Adrenal gland (tissue), 12 donors: ENCODE measurements around the gene CCL7. TPM values are rescaled to one million over a fixed set of nuclear protein-coding genes. Genes with fewer than 3 reads are reported as not detected.
A peak's percentile ranks its signal among the peaks of the same experiment; 100 is the strongest.

Source experiments
- DNase-seq, 7 donors: peaks; one replicate each; pipeline ENCODE4 v3.0.0-alpha.2; 2019 to 2020
- H3K27ac ChIP-seq, 5 donors: fragments of 200-600 bp; sonication (generic) in 4 of 5; 1 replicate in 3 of 5; 2 replicates in 2 of 5; pipeline versions ENCODE4 v1.5.1 to v1.8.0; 2016 to 2020; ENCODE audit warnings: mild to moderate bottlenecking in 1 of 5
- H3K27me3 ChIP-seq: fragments of 200-600 bp; 2 replicates; pipeline ENCODE4 v1.8.0; 2021
- H3K36me3 ChIP-seq, 2 donors: fragments of 200-600 bp; replicated peaks in 1 of 2; 1 replicate in 1 of 2; 2 replicates in 1 of 2; pipeline versions ENCODE4 v1.5.1 to v1.8.0; 2018 to 2022
- H3K4me1 ChIP-seq, 2 donors: fragments of 200-600 bp; replicated peaks in 1 of 2; 1 replicate in 1 of 2; 2 replicates in 1 of 2; pipeline versions ENCODE4 v1.5.1 to v1.8.0; 2018 to 2021
- H3K4me3 ChIP-seq, 4 donors: fragments of 200-600 bp; sonication (generic) in 3 of 4; one replicate each; pipeline ENCODE4 v1.5.1; 2016 to 2018
- H3K9me3 ChIP-seq, 3 donors: fragments of 200-600 bp; sonication (generic) in 1 of 3; replicated peaks in 1 of 3; 1 replicate in 2 of 3; 2 replicates in 1 of 3; pipeline versions ENCODE4 v1.5.1 to v1.8.0; 2016 to 2021
- CTCF ChIP-seq, 6 experiments: fragments of 450-650 bp in 4 of 6; fragments of 200-600 bp in 2 of 6; sonication (generic) in 1 of 6; IDR thresholded peaks; 1 replicate in 5 of 6; 2 replicates in 1 of 6; pipeline versions ENCODE4 v1.5.1 to v1.8.0; 2016 to 2021; ENCODE audit warnings: antibody characterized with exemption in 6 of 6, mild to moderate bottlenecking in 2 of 6, moderate library complexity in 1 of 6
- POLR2A ChIP-seq, 2 donors: fragments of 450-650 bp; IDR thresholded peaks; one replicate each; pipeline ENCODE4 v1.6.1; 2017; ENCODE audit warnings: antibody characterized with exemption in 2 of 2, mild to moderate bottlenecking in 2 of 2, moderate library complexity in 1 of 2
- WGBS, 4 donors: extraction: QIAGEN DNeasy Blood & Tissue Kit in 2 of 4; methylation state at CpG; one replicate each; pipeline versions ENCODE4 v1.1.5 to v1.1.7; 2013 to 2017; 5-methylcytosine and 5-hydroxymethylcytosine counted together
- intact Hi-C, 2 donors: fragments of 100-400 bp; cut with DNase I; formaldehyde crosslinking; loops; one replicate each; pipeline versions ENCODE4 v1.14.1 to v1.15.0; 2022 to 2023
- polyA plus RNA-seq, 3 donors: library from polyadenylated mRNA; stranded (reverse); fragments of 200-250 nt in 2 of 3; fragments of 350-450 nt in 1 of 3; fragmentation: Illumina TruSeq in 1 of 3; extraction: RNeasy Lipid Tissue Mini Kit (QIAGEN cat#74804) in 1 of 3; gene quantifications; one replicate each; pipeline ENCODE4 v1.2.3, GENCODE V29; 2013 to 2014
- total RNA-seq, 9 donors: library from RNA; depleted of rRNA in 4 of 9; stranded (reverse); fragments of >200 nt in 4 of 9; fragments of 120-200 nt in 1 of 9; fragmentation: NEBNext Ultra II Directional in 1 of 9; extraction: Animal tissue kit (Norgen Biotek cat#: 25700) in 1 of 9; gene quantifications; one replicate each; pipeline versions ENCODE4 v1.1.0 to v1.2.4, GENCODE V29; 2013 to 2023
- donor health status: healthy with polysubstance abuse.
- donor health status: Bipolar disorder and iron deficiency.
- donor health status: DM: yes; HTN: yes; CAD: no.
- donor health status: DM: no; HTN: no; CAD: no.
- donor health status: DM: no; HTN: no; CAD: no.
- donor health status: DM: yes; HTN: yes; CAD: no.

CCL7 gene
- total and polyA plus RNA-seq, 12 donors = 0.64 to 2.2 (median 0.74) TPM; not detected in 9

- peaks cover 50 to 61% of the 10 kb centered on the region in 2 donors for H3K4me1 ChIP-seq
Observed at GRCh38 chr17:34248511-34249024, 21.5 kb upstream of the CCL7 start.

GRCh38 chr17:34249061-34249460 lies 21.0 kb upstream of the CCL7 start:
- no peaks in the 10 kb centered on the region for H3K36me3 ChIP-seq
- no peak for DNase-seq
- H3K27ac ChIP-seq = peak overlapping the region in 4 of 5 donors; percentile 49 to 84 (median 65)
- intact Hi-C loops = loop anchor here in 1 of 2 donors (2.0 kb wide), 1 partner anchor 48 kb away; no protein-coding TSS in a partner anchor
- H3K27me3 ChIP-seq = no peaks in the 10 kb centered on the region
- H3K4me3 ChIP-seq = no peak overlapping the region
- TF ChIP-seq CTCF (IDR thresholded peaks at IDR 0.05) (no peak), POLR2A (IDR thresholded peaks at IDR 0.05) (no peak)
- H3K9me3 ChIP-seq = no peaks in the 10 kb centered on the region
- 53 to 78% (median 58%) methylated on average over 1 of the region's 1 CpG for WGBS, 4 donors
- peaks cover 55 to 65% of the 10 kb centered on the region in 2 donors for H3K4me1 ChIP-seq

More at GRCh38 chr17:34248511-34249024, 21.5 kb upstream of the CCL7 start:
- Histone ChIP-seq H3K9me3 (no peaks in the 10 kb centered on the region), H3K27me3 (no peaks in the 10 kb centered on the region), H3K4me3 (no peak overlapping the region), H3K27ac (peak overlapping the region in 4 of 5 donors; percentile 49 to 84 (median 65)), H3K36me3 (no peaks in the 10 kb centered on the region)
- TF ChIP-seq CTCF (IDR thresholded peaks at IDR 0.05) (no peak), POLR2A (IDR thresholded peaks at IDR 0.05) (no peak)
- intact Hi-C loops = loop anchor here in 1 of 2 donors (2.0 kb wide), 1 partner anchor 48 kb away; no protein-coding TSS in a partner anchor
- no peak for DNase-seq
- 68 to 78% (median 72%) methylated on average over 6 of the region's 6 CpGs for WGBS, 4 donors

DNA sequence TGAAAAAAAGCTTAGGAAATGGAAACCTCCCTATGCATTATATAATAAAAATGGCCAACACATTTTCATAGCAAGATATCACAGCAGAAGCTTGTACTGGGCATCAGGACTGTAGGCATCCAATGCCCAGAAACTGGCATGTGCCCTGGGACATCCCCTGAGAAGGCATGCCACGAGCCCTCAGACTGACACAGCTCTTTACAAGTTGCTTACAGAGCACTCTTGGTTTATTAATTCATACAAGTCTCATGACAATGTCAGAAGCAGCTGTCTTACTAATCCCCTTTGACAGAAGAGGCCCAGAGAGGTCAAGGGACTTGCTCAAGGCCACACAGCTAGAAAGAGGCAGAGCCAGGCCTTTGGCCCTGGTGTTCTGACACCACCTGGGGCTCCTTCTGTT lies 20.5 kb upstream of the CCL7 start:
- Histone ChIP-seq H3K27ac (peak overlapping the region in 4 of 5 donors; percentile 49 to 84 (median 65)), H3K4me3 (no peak overlapping the region), H3K4me1 (peaks cover 58 to 69% of the 10 kb centered on the region in 2 donors), H3K27me3 (no peaks in the 10 kb centered on the region), H3K9me3 (no peaks in the 10 kb centered on the region), H3K36me3 (no peaks in the 10 kb centered on the region)
- TF ChIP-seq POLR2A (IDR thresholded peaks at IDR 0.05) = no peak
- no peak for TF ChIP-seq CTCF (IDR thresholded peaks at IDR 0.05)
- peak in 5 of 7 donors; percentile 25 to 68 (median 49) for DNase-seq
- WGBS, 4 donors = 9 to 25% (median 18%) methylated on average over 1 of the region's 1 CpG
- intact Hi-C loops = loop anchor here in 1 of 2 donors (2.0 kb wide), 1 partner anchor 49 kb away; no protein-coding TSS in a partner anchor

GRCh38 chr17:34251186-34251585 lies 18.8 kb upstream of the CCL7 start:
- no peaks in the 10 kb centered on the region for H3K27me3 ChIP-seq
- peak overlapping the region in 4 of 5 donors; percentile 49 to 84 (median 68) for H3K27ac ChIP-seq
- no peak overlapping the region for H3K4me3 ChIP-seq
- H3K9me3 ChIP-seq = no peaks in the 10 kb centered on the region
- peaks cover 69 to 73% of the 10 kb centered on the region in 2 donors for H3K4me1 ChIP-seq
- H3K36me3 ChIP-seq = no peaks in the 10 kb centered on the region
- 91 to 94% (median 93%) methylated on average over 3 of the region's 3 CpGs for WGBS, 4 donors
- DNase-seq = no peak
- TF ChIP-seq POLR2A (IDR thresholded peaks at IDR 0.05) = no peak
- TF ChIP-seq CTCF (IDR thresholded peaks at IDR 0.05) = no peak
- intact Hi-C loops = loop anchor here in 1 of 2 donors (5.0 kb wide), 1 partner anchor 66 kb away; the partner anchor contains the start of gene CCL8
